GM18873 (cell line): ENCODE measurements around the gene ESX1.
"Not testable (repeated sequence)": the region's sequence is repeated elsewhere in the genome, so short reads cannot be mapped to it uniquely, and the experiment has no call there.

Experiments used
- ATAC-seq: cut with Tn5 transposase; IDR thresholded peaks from one replicate; pipeline ENCODE4 v1.9.1; 2021; ENCODE audit warnings: mild to moderate bottlenecking, moderate library complexity, moderate number of reproducible peaks; ENCODE audit not compliant: unreplicated experiment, low FRiP score

ESX1 gene

DNA sequence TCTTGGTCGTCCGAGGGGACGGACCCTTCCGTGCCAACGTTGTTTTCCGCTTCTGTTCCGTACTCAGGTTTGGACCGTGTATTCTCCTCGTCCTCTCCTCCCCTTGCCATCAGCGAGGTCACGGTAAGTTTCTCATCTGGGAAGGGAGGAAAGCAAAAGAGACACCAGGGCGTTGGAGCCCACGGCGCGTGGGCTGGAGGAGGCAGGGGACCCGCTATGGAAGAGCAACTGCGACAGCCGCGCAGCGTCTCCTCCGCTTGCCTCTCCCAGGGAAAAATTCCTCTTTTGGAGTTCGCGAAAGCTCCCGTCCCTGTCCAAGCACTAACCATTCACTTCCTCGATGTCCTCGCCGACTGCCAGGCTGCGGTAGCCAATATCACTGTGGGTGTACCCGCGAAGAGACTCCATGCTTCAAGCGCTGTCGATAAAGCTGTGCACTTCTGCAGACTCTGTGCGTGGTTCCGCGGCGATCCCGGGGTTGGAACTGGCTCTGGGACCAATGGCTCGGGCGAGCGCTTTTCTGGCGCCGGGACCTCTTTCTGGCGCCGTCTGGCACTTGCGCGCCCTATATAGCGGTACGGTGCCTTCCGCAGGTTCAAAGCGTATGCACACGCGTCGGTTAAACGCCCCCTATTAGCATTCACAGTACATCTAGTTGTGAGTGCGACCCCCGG, at the start of gene ESX1:
Gene ESX1, minus strand, starts transcription at position 492 of the 674 bp plus-strand sequence. Its CDS starts 84 bp downstream, at position 408.
- no peak for ATAC-seq

DNA sequence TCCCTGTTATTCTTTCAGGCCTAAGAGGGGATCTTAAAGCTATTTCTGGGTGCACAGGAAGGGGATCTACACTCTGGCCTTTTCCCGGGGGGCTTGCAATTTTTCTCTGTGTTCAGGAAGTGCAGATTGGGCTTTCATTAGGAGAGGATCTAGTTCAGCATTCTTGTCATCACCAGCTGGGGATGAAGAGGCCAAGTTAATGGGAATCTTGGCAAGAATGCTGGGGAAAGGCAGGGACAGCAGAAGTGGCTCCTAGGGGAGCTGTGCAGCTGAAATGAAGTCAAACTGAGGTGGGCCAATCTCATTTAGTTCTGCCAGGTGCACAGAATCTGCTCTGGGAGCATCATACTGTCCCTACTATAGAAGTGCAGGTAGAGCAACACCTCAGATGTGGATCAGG, 40.9 kb upstream of the ESX1 start:
- ATAC-seq, result no peak

DNA sequence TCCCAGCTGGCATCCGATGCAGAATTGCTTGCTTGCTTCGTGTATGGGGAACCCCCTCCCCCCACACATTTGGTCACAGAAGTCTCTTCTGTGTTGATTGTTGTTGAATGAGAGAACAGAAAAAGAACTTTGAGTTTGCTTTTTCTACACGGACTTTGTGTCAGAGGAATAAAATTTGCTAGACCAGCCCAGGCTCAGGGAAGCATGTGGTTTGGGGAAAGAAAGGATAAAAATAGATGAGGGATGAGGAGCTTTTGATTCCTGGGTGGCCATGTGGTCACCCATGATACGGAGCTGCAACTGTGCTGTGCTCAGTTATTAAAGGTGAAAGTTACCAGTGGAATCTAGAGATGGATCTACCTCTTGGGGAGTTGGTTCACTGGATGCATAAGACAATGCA, 34.2 kb upstream of the ESX1 start:
- no peak for ATAC-seq

DNA sequence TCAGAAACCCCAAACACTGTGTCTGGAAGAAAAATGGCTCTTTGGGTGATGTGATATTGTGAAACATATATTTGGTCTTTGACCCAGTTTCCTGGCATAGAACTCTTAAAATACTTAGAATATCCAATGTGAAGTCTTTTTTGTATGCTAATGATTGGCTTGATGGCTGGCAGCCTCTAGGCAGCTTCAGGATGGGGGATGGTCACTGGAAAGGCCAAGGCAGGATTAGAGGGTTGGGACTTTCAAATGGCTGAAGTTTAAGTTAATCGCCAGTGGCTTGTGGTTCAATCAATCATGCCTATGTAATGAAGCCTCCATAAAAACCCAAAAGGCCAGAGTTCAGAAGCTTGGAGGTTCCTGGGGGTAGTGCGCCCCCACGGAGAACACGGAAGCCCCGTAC, 33.5 kb upstream of the ESX1 start:
- no peak for ATAC-seq

DNA sequence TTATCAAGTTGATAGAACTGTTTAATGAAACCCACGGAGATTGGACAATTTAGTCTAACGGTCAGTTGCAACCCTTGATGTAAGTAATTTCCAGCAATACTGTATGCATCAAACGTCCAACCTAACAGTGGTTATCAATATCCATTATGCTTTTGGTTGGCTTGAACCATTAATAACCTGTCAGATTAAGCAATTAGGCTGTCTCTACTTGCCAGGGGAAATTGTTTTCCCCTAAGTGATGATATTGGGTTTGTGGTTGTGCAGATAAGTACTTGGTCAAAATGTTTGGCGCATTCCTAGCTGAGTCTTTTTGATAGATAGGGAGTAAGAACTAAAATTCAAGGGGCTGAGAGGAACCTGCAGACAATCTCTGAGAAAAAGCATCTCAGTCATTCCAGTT, 30.5 kb upstream of the ESX1 start:
- ATAC-seq, result no peak

DNA sequence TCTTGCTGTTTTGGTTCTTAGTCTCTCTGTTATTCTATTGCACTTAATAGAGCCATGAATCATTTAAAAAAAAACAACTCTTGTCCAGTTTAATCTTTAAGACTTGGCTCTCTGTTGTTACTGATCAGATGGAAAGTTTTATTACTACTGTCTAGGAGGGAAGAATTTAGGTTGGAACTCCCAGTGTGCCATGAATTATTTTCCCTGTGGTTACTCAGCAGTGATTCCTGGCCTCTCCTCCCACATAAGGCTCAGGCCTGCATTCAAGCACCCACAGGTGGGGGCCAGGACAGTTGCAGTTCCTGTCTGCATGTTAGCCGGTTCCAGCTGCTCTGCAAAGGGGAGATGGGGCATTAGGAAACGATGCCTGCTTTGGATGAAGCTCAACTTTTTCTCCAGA, 29.8 kb upstream of the ESX1 start:
- no peak for ATAC-seq

DNA sequence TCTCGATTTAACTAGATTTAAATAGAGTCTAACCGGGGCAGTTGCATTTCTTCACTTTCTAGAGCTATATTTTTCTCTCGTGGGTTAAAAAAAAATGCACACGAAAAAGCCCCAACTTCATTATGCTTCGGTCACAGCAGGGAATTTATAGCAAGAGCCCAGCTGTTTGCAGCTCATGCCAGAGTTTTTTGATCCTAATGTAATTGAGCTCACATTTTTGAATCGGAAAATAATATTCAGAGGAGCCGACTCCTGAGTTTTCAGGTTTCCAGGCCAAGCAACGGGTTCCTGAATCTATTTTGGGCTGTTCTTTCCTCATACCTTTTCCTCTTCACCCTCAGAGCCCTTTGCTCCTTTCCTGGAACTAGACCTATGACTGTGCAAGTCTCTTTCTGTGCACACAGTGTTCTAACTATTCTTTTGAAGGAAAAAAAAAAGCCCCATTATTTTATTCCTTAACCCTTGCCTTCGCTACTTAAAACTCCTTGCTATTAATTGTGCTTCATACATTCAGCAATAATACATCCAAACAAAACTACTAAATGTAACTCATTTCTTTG, 27.5 kb upstream of the ESX1 start:
- ATAC-seq, result no peak

DNA sequence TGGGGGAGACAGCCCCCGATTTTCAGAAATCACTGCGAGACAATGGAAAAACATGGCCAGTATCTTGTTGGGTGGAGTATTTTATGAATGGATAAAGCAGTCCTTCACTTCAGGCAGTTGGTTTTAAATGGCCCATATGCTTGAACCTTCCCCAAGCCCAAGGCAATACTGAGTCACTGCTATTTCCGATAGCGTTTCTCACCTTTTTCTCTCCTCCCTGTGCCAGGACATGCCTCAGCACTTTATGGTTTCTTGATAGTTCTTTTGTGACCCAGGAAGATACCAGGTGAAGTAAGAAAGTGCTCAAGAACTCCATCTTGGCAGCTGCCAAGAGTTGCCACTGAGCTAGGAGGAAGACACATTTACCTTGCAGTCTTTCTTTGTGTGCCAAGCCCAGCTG, 26.8 kb upstream of the ESX1 start:
- ATAC-seq, result no peak

DNA sequence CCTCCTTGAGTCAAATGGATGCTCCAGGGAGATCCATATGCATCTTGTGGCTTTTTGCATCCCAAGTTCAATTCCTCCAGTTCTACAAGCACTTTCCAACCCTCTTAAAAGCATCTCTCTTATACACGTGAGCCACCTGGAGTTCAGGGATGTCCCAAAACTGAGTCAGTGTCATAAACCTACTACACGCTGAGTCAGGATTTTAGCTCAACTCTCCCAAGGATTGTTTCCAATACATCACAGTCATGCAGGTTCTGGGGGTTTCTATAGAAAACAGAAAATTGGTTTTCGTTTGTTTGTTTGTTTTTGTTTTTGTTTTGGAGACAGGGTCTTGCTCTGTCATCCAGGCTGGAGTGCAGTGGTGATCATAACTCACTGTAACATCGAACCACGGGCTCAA, 25.9 kb upstream of the ESX1 start:
- no peak for ATAC-seq

DNA sequence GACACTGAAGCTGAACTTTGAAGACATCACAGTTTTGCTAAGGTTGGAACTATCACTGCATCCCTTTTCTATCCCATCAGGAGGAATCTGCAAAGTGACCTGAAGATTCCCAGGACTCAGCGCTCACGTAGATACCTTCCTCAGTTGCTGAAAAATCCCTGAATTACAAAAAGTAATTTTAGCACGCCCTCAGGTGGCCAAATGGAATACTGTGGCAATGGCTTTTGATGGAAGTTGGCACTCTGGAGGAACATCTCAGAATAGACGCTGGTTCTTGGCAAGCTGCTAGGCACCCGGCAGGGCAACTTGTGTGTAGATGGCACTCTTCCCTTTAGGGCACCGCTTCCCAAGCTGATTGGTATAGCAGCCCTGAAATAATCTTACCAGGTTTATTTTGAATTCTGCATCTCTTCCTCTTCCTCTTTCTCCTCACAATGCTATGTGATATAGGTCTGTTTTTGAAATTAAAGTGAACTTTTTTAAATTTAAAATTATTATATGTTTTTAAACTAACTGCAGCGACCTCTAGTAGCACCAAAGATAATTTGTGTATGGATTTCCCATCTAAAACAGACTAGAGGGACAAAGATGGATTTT, 16.3 kb upstream of the ESX1 start:
- no peak for ATAC-seq

DNA sequence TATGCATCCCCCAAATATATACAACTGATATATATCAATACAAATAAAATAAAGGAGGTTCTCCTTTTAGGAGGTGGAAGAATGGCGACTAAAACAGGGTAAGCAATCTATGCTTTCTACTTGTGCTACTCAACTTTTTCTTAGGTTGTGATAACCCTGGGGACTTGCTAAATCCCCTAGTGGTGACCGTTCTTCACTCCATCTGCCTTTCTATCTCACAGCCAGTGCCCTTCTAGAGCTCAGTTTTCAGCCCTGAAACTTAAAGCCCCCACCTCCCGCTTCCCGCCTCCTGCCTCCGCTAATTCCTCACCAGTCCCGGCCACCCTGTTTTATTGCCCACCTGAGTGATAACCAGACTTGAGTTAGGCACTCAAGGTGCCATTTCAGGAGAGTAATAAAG, 15.5 kb upstream of the ESX1 start:
- no peak for ATAC-seq

DNA sequence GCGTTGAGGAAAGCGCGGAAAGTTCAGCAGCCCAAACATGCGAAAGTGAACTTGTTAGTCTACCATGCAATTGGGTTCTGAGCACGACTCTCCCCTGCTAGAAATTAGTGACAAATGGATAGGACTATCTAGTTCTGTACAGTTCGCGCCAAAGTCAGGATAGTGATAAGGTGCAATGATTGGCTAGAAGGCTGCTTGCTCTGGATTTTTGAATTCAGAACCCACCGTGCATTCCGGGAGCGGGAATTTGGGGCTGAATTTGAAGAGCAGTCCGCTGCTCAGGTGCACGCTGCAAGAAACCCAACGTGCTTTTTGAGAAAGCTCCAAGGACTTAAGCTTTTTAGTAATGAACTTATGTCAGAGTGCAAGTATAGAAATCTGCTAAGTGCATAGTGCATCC, 732 bp upstream of the ESX1 start:
- no peak for ATAC-seq

DNA sequence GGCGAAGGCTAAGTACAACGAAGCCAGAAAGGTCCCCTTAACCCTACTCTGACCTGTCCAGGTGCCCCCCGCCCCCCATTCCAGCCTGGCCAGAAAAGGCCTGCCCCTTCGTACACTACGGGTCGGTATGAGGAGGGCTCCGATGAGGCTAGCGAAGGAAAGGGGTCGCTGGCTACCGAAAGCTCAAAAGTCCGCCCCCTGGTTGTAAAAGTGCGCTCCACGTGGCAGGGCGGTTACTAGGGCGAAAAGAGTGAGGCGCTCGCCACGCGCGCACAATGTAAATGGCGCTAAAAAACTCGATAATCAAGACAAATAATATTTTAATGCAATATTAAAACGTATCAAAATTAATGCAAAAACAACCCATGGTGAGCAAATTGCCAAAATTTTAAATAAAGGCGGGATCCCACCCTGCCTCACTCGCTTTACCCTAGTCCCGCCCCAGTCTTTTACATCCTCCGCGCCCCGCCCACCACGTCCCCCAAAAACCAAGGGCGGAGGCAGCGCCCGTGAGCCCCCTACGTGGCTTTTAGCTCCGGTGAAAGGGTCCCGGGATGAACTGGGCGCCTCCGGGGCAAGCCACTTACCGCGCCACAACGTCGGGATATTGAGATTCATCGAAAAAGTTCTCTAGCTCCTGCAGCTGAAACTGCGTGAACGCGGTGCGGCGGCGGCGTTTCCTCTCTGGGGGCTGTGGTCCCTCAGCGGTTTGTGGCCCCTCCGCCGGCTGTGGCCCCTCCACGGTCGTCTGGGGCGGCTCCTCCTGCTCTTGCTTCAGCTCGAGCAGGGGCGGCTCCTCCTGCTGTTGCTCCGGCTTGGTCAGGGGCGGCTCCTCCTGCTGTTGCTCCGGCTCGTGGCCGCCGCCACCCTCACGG, 929 bp downstream of the ESX1 start:
- no peak for ATAC-seq

DNA sequence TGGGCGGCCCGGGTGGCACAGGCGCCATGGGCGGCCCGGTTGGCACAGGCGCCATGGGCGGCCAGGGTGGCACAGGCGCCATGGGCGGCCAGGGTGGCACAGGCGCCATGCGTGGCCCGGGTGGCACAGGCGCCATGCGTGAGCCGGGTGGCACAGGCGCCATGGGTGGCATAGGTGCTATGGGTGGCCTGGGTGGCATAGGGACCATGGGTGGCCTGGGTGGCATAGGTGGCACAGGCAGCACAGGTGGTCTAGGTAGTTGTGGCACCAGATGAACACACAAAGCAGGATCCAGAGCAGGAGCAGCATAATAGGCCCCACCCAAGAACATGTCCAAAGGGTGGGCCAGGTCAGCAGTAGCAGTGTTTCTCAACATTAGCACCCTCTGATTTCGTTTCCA, 4.3 kb downstream of the ESX1 start:
- ATAC-seq, result no peak

DNA sequence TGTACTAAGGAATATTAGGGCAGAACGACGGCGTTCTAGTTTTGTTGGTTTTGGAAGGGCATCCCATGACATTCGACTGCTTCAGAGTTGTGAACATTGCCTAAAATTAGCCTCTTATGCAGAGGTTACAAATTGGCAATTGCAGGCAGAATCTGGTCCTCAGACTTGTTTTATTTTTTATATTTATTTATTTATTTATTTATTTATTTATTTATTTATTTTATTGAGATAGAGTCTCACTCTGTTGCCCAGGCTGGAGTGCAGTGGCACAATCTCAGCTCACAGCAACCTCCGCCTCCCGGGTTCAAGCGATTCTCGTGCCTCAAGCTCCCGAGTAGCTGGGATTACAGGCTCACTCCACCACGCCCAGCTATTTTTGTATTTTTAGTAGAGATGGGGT, 24.7 kb downstream of the ESX1 start:
- ATAC-seq, result not testable (repeated sequence)

DNA sequence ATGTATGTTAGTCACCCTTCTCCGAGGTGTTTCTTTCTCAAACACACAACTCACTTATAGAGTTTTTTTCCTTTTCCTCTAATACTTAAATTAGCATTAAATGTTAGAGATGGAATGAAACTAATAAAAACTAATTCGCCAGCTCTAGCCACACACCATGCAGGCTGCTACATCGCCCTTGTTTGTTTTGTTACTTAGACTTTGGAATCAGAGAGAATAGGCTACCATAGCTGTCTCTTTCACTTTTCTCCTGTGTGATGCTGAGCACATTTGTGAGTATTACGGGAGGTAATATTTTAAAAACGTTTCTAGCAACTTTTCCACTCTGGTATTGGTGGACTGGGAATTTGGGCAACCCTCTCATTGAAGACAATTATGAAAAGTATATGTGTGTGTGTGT, 43.5 kb downstream of the ESX1 start:
- ATAC-seq, result no peak

DNA sequence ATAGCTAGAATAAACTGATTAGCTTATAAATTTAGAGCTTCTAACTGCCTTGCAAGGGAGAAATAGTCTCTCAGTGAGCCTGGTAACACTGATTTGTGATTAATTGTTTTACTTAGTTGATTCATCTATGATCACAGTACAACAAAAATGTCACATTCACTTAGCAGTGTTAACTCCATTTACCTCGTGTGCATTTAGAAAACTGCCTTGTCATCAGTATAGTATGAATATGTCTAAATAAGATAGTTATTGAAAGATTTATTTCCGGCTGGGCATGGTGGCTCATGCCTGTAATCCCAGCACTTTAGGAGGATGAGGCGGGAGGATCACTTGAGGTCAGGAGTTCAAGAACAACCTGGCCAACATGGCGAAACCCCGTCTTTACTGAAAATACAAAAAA, 49.2 kb downstream of the ESX1 start:
- no peak for ATAC-seq
